MCF 10A (cell line): Measurements from ENCODE around the gene PTCD2. TPM values are rescaled to one million over a fixed set of nuclear protein-coding genes. Genes with fewer than 3 reads are reported as not detected.

Experiments used
- BruUV-seq: library from RNA; stranded (reverse); fragments of 400-500 nt; replicated peaks from 2 replicates; lab custom pipeline; 2021; lab: Mats Ljungman, UMichigan
- CTCF ChIA-PET: fragments of 300-600 bp; sonication (Branson Sonifier 250); formaldehyde crosslinking; extraction: SDS; loops from one replicate; lab custom pipeline; 2021; ENCODE audit warnings: antibody characterized with exemption, inconsistent platforms; lab: Yijun Ruan, JAX
- POLR2A ChIA-PET: fragments of 300-600, 350-650 bp; sonication (Branson Sonifier 250); formaldehyde crosslinking; extraction: SDS; loops from one replicate; lab custom pipeline; 2020; ENCODE audit warnings: antibody characterized with exemption, inconsistent platforms; lab: Yijun Ruan, JAX
- DNase-seq: peaks from one replicate; pipeline ENCODE4 v3.0.0-alpha.2; 2018; ENCODE audit not compliant: unreplicated experiment
- H3K27ac Mint-ChIP-seq: one replicate; pipeline ENCODE4 v1.8.0; 2022; ENCODE audit warnings: mild to moderate bottlenecking, low read depth, mixed read lengths; ENCODE audit not compliant: unreplicated experiment
- H3K27me3 Mint-ChIP-seq: one replicate; pipeline ENCODE4 v1.8.0; 2022; ENCODE audit warnings: mixed read lengths; ENCODE audit not compliant: insufficient read depth, unreplicated experiment
- H3K36me3 Mint-ChIP-seq: one replicate; pipeline ENCODE4 v1.8.0; 2022; ENCODE audit warnings: mild to moderate bottlenecking, moderate library complexity, mixed read lengths; ENCODE audit not compliant: insufficient read depth, unreplicated experiment
- H3K4me1 Mint-ChIP-seq: one replicate; pipeline ENCODE4 v1.8.0; 2022; ENCODE audit warnings: mixed read lengths; ENCODE audit not compliant: insufficient read depth, unreplicated experiment
- H3K4me3 Mint-ChIP-seq: one replicate; pipeline ENCODE4 v1.8.0; 2022; ENCODE audit warnings: mild to moderate bottlenecking, moderate library complexity, mixed read lengths; ENCODE audit not compliant: unreplicated experiment
- H3K9me3 Mint-ChIP-seq: one replicate; pipeline ENCODE4 v1.8.0; 2022; ENCODE audit warnings: mixed read lengths; ENCODE audit not compliant: unreplicated experiment
- intact Hi-C: fragments of 100-400 bp; cut with micrococcal nuclease; formaldehyde crosslinking; loops from 2 replicates; pipeline ENCODE4 v1.14.1; 2022
- total RNA-seq: library from RNA; stranded (reverse); gene quantifications from 2 replicates; pipeline ENCODE4 v1.2.3, GENCODE V29; 2022
- TF ChIP-seq, protein P1 (sequence below): fragments of 200-600 bp; IDR thresholded peaks from one replicate; pipeline ENCODE4 v1.8.0; 2022; ENCODE audit warnings: antibody characterized with exemption, mild to moderate bottlenecking; ENCODE audit not compliant: unreplicated experiment

Gene PTCD2
- total RNA-seq, 1 experiment from 2014 or later, result 20.3 TPM

- Mint-ChIP-seq H3K4me3 (no peak overlapping the region), H3K4me1 (peaks cover 13% of the 10 kb centered on the region), H3K27ac (peak overlapping the region; percentile 27), H3K27me3 (no peaks in the 10 kb centered on the region), H3K36me3 (peaks cover 30% of the 10 kb centered on the region), H3K9me3 (no peaks in the 10 kb centered on the region)
- BruUV-seq, result no TSS peak
- TF ChIP-seq, protein P1, sequence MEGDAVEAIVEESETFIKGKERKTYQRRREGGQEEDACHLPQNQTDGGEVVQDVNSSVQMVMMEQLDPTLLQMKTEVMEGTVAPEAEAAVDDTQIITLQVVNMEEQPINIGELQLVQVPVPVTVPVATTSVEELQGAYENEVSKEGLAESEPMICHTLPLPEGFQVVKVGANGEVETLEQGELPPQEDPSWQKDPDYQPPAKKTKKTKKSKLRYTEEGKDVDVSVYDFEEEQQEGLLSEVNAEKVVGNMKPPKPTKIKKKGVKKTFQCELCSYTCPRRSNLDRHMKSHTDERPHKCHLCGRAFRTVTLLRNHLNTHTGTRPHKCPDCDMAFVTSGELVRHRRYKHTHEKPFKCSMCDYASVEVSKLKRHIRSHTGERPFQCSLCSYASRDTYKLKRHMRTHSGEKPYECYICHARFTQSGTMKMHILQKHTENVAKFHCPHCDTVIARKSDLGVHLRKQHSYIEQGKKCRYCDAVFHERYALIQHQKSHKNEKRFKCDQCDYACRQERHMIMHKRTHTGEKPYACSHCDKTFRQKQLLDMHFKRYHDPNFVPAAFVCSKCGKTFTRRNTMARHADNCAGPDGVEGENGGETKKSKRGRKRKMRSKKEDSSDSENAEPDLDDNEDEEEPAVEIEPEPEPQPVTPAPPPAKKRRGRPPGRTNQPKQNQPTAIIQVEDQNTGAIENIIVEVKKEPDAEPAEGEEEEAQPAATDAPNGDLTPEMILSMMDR, result no peak
- intact Hi-C loops, result no loop called here
- POLR2A ChIA-PET, result interaction anchor here (0.6 to 7.6 kb wide), 4 partner anchors 10 to 519 kb away, joined by 3 to 84 read pairs (median 4); partner anchors contain the start of genes MRPS27 and PTCD2
- no peak for DNase-seq
- CTCF ChIA-PET, result interaction anchor here (0.6 to 0.9 kb wide), 5 partner anchors 10 to 416 kb away, joined by 3 to 4 read pairs (median 3); no protein-coding TSS in a partner anchor
Observed at GRCh38 chr5:72305194-72306142, 14.7 kb upstream of the PTCD2 start.

DNA sequence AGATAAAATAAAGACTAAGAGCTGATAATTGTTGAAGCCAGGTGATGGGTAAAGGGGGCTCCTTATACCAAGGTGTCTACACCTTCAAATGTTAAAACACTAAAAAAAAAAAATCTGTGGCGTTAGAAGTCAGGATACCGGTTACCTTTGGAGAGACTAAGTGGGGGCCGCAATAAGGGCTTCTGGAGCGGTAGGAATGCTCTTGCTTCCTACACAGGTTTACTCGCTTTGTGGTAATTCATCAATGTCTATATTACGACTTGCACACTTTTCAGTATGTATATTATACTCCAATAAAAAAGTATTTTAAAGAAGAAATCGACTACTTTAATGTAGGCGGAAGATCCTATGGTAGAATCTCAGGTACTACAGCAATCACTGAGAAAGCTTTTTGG lies 12.6 kb upstream of the PTCD2 start:
- TF ChIP-seq, protein P1, result no peak
- POLR2A ChIA-PET, result interaction anchor here (0.7 to 7.6 kb wide), 15 partner anchors 8 to 706 kb away, joined by 3 to 84 read pairs (median 4); partner anchors contain the start of genes MRPS27 and PTCD2
- H3K4me3 Mint-ChIP-seq, result peak overlapping the region; percentile 87
- peak overlapping the region; percentile 95 for H3K27ac Mint-ChIP-seq
- intact Hi-C loops, result no loop called here
- peaks cover 9% of the 10 kb centered on the region for H3K4me1 Mint-ChIP-seq
- no peaks in the 10 kb centered on the region for H3K27me3 Mint-ChIP-seq
- peaks cover 51% of the 10 kb centered on the region for H3K36me3 Mint-ChIP-seq
- no peaks in the 10 kb centered on the region for H3K9me3 Mint-ChIP-seq
- BruUV-seq, result TSS peak; percentile 63
- DNase-seq, result no peak
- CTCF ChIA-PET, result interaction anchor here (0.9 to 2.4 kb wide), 6 partner anchors 10 to 172 kb away, joined by 3 to 20 read pairs (median 5); no protein-coding TSS in a partner anchor

DNA sequence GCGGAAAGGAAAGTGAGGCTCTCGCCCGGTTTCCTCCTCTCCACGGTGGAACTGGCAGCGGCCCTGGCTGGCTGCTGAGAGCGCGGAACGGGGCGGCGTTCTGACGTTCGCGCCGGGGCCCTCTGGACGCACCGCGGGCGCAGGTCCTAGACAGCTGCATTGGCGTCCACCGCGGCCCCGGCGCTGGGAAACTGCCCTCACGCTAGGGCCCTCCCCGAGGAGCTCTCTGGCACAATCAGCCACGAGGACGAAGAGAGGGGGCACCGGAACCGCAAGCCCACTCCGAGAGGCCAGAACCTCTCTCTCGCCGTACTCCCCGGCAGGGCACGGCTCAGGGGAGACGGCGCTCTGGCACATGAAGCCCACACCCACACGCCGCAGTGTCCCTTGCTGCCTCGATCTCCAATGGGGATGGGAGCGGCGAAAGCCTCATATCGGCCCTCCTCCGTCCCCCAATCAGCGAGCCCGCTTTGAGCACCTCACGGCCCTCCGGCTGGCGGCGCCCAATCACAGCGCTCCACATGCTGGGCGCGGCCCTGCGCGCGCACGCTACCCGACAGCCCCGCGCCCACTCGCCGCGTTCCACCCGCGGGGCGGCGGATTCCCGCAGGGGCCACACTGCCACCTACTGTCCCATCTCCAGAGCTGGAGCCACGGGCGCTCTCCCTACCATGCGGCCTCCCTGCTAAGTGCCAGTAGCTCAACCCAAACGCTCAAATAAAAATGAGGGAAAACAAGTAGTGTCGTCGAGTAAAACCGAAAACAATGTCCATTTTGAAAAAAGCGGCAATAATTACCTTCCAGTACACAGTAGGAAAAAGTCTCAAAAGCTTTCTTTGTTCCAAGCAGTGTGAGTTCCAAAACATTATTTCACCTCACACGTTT lies 12.0 kb upstream of the PTCD2 start:
- TF ChIP-seq, protein P1, result peak; percentile 79
- no peaks in the 10 kb centered on the region for H3K27me3 Mint-ChIP-seq
- peaks cover 9% of the 10 kb centered on the region for H3K4me1 Mint-ChIP-seq
- ChIA-PET CTCF (interaction anchor here (0.6 to 2.4 kb wide), 28 partner anchors 10 to 745 kb away, joined by 3 to 20 read pairs (median 4); no protein-coding TSS in a partner anchor), POLR2A (interaction anchor here (0.7 to 7.6 kb wide), 24 partner anchors 9 to 707 kb away, joined by 3 to 84 read pairs (median 4); partner anchors contain the start of genes MRPS27 and PTCD2)
- H3K4me3 Mint-ChIP-seq, result peak overlapping the region; percentile 87
- peak; percentile 98 for DNase-seq
- H3K36me3 Mint-ChIP-seq, result peaks cover 58% of the 10 kb centered on the region
- peak overlapping the region; percentile 95 for H3K27ac Mint-ChIP-seq
- no peaks in the 10 kb centered on the region for H3K9me3 Mint-ChIP-seq
- intact Hi-C loops, result loop anchor here (1.0 kb wide), 4 partner anchors 170 to 530 kb away; no protein-coding TSS in a partner anchor
- BruUV-seq, result no TSS peak
